ENCODE measurements around the gene GP1BB.

The GP1BB gene

GRCh38 chr22:19759427-19760057, 36.2 kb downstream of the GP1BB start:
- no peak for TF ChIP-seq CTCF (IDR thresholded peaks at IDR 0.05; ENCODE audit: unreplicated experiment in 3 of 3)
- Mint-ChIP-seq H3K27me3 (ENCODE audit: low read depth) (peaks cover 92% of the 10 kb centered on the region), H3K27ac (no peak overlapping the region), H3K36me3 (ENCODE audit: low read depth) (no peaks in the 10 kb centered on the region), H3K4me3 (peak overlapping the region; percentile 83 to 84 (median 83)), H3K4me1 (peaks cover 23% of the 10 kb centered on the region), H3K9me3 (no peaks in the 10 kb centered on the region)

GRCh38 chr22:19760058-19760950, 37.0 kb downstream of the GP1BB start, which contains the start of gene TBX1:
TSS of gene TBX1 (plus strand) at chr22:19760778. CDS start at chr22:19760844, 66 bp downstream.
- Mint-ChIP-seq H3K36me3 (ENCODE audit: low read depth) (no peaks in the 10 kb centered on the region), H3K4me3 (peak within 1 kb of the TSS; percentile 83 to 90 (median 83)), H3K27me3 (ENCODE audit: low read depth) (peaks cover 92% of the 10 kb centered on the region), H3K4me1 (peaks cover 27% of the 10 kb centered on the region), H3K27ac (no peak within 1 kb of the TSS), H3K9me3 (no peaks in the 10 kb centered on the region)
- TF ChIP-seq CTCF (IDR thresholded peaks at IDR 0.05; ENCODE audit: unreplicated experiment in 3 of 3) = no peak

DNA sequence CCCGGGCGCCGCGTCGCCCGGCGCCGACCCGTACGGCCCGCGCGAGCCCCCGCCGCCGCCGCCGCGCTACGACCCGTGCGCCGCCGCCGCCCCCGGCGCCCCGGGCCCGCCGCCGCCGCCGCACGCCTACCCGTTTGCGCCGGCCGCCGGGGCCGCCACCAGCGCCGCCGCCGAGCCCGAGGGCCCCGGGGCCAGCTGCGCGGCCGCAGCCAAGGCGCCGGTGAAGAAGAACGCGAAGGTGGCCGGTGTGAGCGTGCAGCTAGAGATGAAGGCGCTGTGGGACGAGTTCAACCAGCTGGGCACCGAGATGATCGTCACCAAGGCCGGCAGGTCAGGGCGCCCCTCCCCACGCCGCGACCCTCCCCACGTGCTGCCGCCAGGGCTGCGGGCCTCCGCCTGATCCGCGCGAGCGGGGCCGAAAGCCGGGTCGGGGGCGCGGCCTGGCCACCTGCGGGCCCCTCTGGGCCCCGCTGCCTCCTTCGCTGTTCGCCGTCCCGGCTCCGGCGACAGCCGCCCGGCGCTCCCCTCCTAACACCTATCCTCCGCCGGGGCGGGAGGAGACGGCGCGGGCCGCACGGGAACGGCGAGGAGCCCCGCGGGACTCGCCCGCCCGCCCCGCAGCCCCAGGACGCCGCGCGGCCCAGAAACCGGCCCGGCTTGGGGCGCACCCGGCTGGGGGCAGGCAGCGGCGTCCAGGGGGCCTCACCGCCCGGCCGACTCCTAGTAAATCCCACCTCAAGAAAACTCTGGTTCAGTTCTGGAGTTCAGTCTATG, 37.8 kb downstream of the GP1BB start:
- Mint-ChIP-seq H3K27ac (no peak overlapping the region), H3K4me1 (peaks cover 27% of the 10 kb centered on the region), H3K4me3 (peak overlapping the region; percentile 74 to 90 (median 76)), H3K27me3 (ENCODE audit: low read depth) (peaks cover 88% of the 10 kb centered on the region), H3K9me3 (no peaks in the 10 kb centered on the region), H3K36me3 (ENCODE audit: low read depth) (no peaks in the 10 kb centered on the region)
- TF ChIP-seq CTCF (IDR thresholded peaks at IDR 0.05; ENCODE audit: unreplicated experiment in 3 of 3) = no peak

DNA sequence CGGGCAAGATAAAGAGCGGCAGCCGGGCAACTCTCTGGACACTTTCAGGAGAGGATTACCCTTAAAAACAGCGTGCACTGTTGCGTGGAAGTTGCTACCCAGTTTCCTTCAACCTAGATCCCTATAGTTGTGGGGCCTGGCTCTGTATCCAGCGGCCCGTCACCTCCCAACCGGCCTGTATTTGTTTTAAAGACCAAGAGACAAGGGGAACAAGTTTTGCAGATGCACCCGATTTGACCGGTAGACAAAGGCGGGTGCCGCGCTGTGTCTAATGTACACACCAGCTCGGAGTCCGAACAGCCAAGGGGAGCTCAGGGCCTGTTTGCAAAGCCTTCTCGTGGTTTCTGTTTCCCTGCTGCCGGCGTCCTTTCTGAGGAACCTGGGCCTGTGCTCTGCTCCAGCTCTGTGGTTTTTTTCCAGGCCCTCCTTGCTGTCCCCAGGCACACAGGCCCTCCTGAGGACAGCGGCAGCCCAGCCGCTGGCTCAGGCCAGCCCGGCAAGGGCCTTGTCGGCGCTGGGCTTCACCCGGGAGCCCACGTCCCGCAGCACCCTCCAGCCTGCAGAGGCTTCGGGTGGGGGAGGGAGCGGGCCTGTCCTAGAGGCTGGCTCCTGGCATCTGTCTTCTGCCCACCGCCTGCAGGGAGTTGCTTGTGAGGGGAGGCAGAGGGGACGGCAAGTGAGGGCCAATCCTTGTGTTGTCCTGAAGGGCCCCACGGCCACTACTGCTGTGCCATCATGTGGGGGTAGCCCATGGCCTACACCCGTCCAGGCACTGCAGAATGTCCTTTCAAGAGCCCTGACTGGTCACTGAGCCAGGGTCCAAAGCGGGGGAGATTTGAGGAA, 38.6 kb downstream of the GP1BB start:
- H3K4me1 Mint-ChIP-seq = peaks cover 27% of the 10 kb centered on the region
- H3K4me3 Mint-ChIP-seq = peak overlapping the region; percentile 74 to 90 (median 76)

More for the DNA sequence above, 38.6 kb downstream of the GP1BB start:
- no peak for TF ChIP-seq CTCF (IDR thresholded peaks at IDR 0.05; ENCODE audit: unreplicated experiment in 3 of 3)
- no peaks in the 10 kb centered on the region for H3K36me3 Mint-ChIP-seq (ENCODE audit: low read depth)
- H3K27me3 Mint-ChIP-seq (ENCODE audit: low read depth) = peaks cover 87% of the 10 kb centered on the region
- no peaks in the 10 kb centered on the region for H3K9me3 Mint-ChIP-seq
- no peak overlapping the region for H3K27ac Mint-ChIP-seq

All from nephron (organoid).